Thoracic aorta (tissue), 2 donors: ENCODE data around the gene CDKL2. TPM values are rescaled to one million over a fixed set of nuclear protein-coding genes. Genes with fewer than 3 reads are reported as not detected.

Experiments
- ATAC-seq: fragments of 150-250 bp; one replicate; pipeline ENCODE4 v1.8.0; 2017; ENCODE audit warnings: low read depth; ENCODE audit not compliant: insufficient number of reproducible peaks, low FRiP score
- DNase-seq: peaks from one replicate; pipeline ENCODE4 v3.0.0-alpha.2; 2020; ENCODE audit warnings: low spot score
- H3K27ac ChIP-seq, 2 donors: fragments of 200-600 bp; sonication (generic); 1 replicate in 1 of 2; 2 replicates in 1 of 2; pipeline ENCODE4 v1.5.1; 2016; ENCODE audit warnings: mild to moderate bottlenecking in 2 of 2, moderate library complexity in 2 of 2
- H3K27me3 ChIP-seq: fragments of 200-600 bp; sonication (generic); replicated peaks from 2 replicates; pipeline ENCODE4 v1.6.0; 2016; ENCODE audit warnings: mild to moderate bottlenecking; ENCODE audit not compliant: insufficient read depth
- H3K36me3 ChIP-seq: fragments of 200-600 bp; sonication (generic); one replicate; pipeline ENCODE4 v1.5.1; 2016
- H3K4me1 ChIP-seq, 2 donors: fragments of 200-600 bp; sonication (generic); 1 replicate in 1 of 2; 2 replicates in 1 of 2; pipeline versions ENCODE4 v1.5.1 to v1.6.0; 2016; ENCODE audit warnings: low read depth in 2 of 2, mild to moderate bottlenecking in 1 of 2; ENCODE audit not compliant: control insufficient read depth in 1 of 2
- H3K4me3 ChIP-seq: fragments of 200-600 bp; sonication (generic); 2 replicates; pipeline ENCODE4 v1.5.1; 2016; ENCODE audit warnings: mild to moderate bottlenecking
- H3K9me3 ChIP-seq: fragments of 200-600 bp; sonication (generic); 2 replicates; pipeline ENCODE4 v1.5.1; 2016
- CTCF ChIP-seq: fragments of 200-600 bp; sonication (generic); IDR thresholded peaks from one replicate; pipeline ENCODE4 v1.5.1; 2019; ENCODE audit warnings: antibody characterized with exemption
- total RNA-seq, 2 donors: library from RNA; depleted of rRNA; stranded (reverse); fragments of >200 nt; gene quantifications; one replicate each; pipeline versions ENCODE4 v1.1.0 to v1.2.3, GENCODE V29; 2016

Gene CDKL2
- total RNA-seq, 2 donors from 2014 or later: 3.1 to 4.7 TPM

GRCh38 chr4:75639124-75639695 is 8.9 kb upstream of the CDKL2 start:
- DNase-seq (no peak), ATAC-seq (no peak)
- Histone ChIP-seq H3K36me3 (peaks cover under 1% of the 10 kb centered on the region), H3K27ac (no peak overlapping the region), H3K27me3 (no peaks in the 10 kb centered on the region), H3K4me1 (no peaks in the 10 kb centered on the region), H3K9me3 (no peaks in the 10 kb centered on the region), H3K4me3 (no peak overlapping the region)
- no peak for TF ChIP-seq CTCF

GRCh38 chr4:75637827-75638226 is 7.5 kb upstream of the CDKL2 start:
- H3K9me3 ChIP-seq: no peaks in the 10 kb centered on the region
- H3K27me3 ChIP-seq: no peaks in the 10 kb centered on the region
- no peak overlapping the region for H3K27ac ChIP-seq
- TF ChIP-seq CTCF: no peak
- no peak overlapping the region for H3K4me3 ChIP-seq
- H3K4me1 ChIP-seq: no peaks in the 10 kb centered on the region
- ATAC-seq (no peak), DNase-seq (no peak)
- H3K36me3 ChIP-seq: no peaks in the 10 kb centered on the region

- Histone ChIP-seq H3K9me3 (no peaks in the 10 kb centered on the region), H3K27ac (no peak overlapping the region), H3K4me1 (no peaks in the 10 kb centered on the region), H3K27me3 (no peaks in the 10 kb centered on the region), H3K36me3 (no peaks in the 10 kb centered on the region), H3K4me3 (no peak overlapping the region)
- TF ChIP-seq CTCF: no peak
- DNase-seq (no peak), ATAC-seq (no peak)
Measured at GRCh38 chr4:75637176-75637575, 6.8 kb upstream of the CDKL2 start.

- H3K36me3 ChIP-seq: no peaks in the 10 kb centered on the region
- no peak for TF ChIP-seq CTCF
- H3K4me1 ChIP-seq: no peaks in the 10 kb centered on the region
- DNase-seq (no peak), ATAC-seq (no peak)
- no peak overlapping the region for H3K27ac ChIP-seq
- no peak overlapping the region for H3K4me3 ChIP-seq
- no peaks in the 10 kb centered on the region for H3K27me3 ChIP-seq
- H3K9me3 ChIP-seq: no peaks in the 10 kb centered on the region
Measured at GRCh38 chr4:75634951-75635350, 4.6 kb upstream of the CDKL2 start.

- no peak overlapping the region for H3K4me3 ChIP-seq
- ATAC-seq: no peak
Measured at GRCh38 chr4:75634281-75634680, 4.0 kb upstream of the CDKL2 start.

More at GRCh38 chr4:75634281-75634680, 4.0 kb upstream of the CDKL2 start:
- DNase-seq: no peak
- no peaks in the 10 kb centered on the region for H3K36me3 ChIP-seq
- H3K9me3 ChIP-seq: no peaks in the 10 kb centered on the region
- H3K27ac ChIP-seq: no peak overlapping the region
- H3K27me3 ChIP-seq: no peaks in the 10 kb centered on the region
- TF ChIP-seq CTCF: no peak
- H3K4me1 ChIP-seq: peaks cover 0 to 2% of the 10 kb centered on the region in 2 donors
